Epithelial cell of proximal tubule (primary cell): ENCODE results near the gene DBP. TPM values are rescaled to one million over a fixed set of nuclear protein-coding genes. Genes with fewer than 3 reads are reported as not detected.

Experiments
- DNase-seq: peaks from one replicate; pipeline ENCODE4 v3.0.0-alpha.2; 2011; ENCODE audit warnings: low read depth
- H3K4me3 ChIP-seq: 2 replicates; pipeline ENCODE4 v1.5.1; 2011; ENCODE audit warnings: low read depth, mild to moderate bottlenecking, low read length
- total RNA-seq: library from RNA; depleted of rRNA; stranded (reverse); fragments of >200 nt; gene quantifications from 2 replicates; pipeline ENCODE4 v1.2.3, GENCODE V29; 2015
- TF ChIP-seq, protein P1 (sequence below): conservative IDR thresholded peaks from 2 replicates; pipeline ENCODE4 v1.5.1; 2012; ENCODE audit warnings: low read depth, mild to moderate bottlenecking, low read length

Gene DBP
- total RNA-seq, 1 donor from 2014 or later = 5.9 TPM

GRCh38 chr19:48613852-48614435 lies 23.2 kb downstream of the DBP start:
- DNase-seq = no peak
- H3K4me3 ChIP-seq = no peak overlapping the region
- TF ChIP-seq, protein P1, sequence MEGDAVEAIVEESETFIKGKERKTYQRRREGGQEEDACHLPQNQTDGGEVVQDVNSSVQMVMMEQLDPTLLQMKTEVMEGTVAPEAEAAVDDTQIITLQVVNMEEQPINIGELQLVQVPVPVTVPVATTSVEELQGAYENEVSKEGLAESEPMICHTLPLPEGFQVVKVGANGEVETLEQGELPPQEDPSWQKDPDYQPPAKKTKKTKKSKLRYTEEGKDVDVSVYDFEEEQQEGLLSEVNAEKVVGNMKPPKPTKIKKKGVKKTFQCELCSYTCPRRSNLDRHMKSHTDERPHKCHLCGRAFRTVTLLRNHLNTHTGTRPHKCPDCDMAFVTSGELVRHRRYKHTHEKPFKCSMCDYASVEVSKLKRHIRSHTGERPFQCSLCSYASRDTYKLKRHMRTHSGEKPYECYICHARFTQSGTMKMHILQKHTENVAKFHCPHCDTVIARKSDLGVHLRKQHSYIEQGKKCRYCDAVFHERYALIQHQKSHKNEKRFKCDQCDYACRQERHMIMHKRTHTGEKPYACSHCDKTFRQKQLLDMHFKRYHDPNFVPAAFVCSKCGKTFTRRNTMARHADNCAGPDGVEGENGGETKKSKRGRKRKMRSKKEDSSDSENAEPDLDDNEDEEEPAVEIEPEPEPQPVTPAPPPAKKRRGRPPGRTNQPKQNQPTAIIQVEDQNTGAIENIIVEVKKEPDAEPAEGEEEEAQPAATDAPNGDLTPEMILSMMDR = no peak

GRCh38 chr19:48613024-48613851 lies 23.9 kb downstream of the DBP start:
- no peak for DNase-seq
- H3K4me3 ChIP-seq = no peak overlapping the region
- TF ChIP-seq, protein P1 = no peak

GRCh38 chr19:48611872-48612271 lies 25.3 kb downstream of the DBP start:
- H3K4me3 ChIP-seq = no peak overlapping the region
- DNase-seq = no peak
- TF ChIP-seq, protein P1 = no peak

DNA sequence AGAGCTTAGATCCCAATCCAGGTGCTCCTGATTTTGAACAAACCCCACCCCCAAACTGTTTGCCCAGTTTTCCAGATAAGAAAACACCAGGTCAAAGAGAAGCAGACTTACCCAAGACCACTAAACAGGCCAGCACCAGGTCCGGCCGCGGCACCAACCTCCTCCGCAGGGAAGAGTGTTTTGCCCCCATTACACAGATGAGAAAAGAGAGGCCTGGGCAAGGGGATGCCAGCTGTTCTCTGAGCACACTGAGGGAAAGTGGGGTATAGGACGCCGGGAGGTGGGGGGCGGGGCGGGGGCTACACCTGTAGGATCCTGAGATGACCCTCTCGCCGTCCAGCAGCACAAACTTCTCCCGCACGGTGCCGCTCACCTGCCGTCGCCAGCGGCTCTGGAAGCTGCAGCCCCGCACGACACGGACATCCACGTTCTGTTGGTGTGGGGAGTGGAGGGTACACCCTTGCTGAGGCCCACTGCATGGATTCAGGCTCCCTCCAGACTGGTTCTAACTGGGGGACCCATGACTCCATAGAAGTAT lies 27.5 kb downstream of the DBP start:
- no peak overlapping the region for H3K4me3 ChIP-seq
- no peak for DNase-seq
- TF ChIP-seq, protein P1 = no peak

DNA sequence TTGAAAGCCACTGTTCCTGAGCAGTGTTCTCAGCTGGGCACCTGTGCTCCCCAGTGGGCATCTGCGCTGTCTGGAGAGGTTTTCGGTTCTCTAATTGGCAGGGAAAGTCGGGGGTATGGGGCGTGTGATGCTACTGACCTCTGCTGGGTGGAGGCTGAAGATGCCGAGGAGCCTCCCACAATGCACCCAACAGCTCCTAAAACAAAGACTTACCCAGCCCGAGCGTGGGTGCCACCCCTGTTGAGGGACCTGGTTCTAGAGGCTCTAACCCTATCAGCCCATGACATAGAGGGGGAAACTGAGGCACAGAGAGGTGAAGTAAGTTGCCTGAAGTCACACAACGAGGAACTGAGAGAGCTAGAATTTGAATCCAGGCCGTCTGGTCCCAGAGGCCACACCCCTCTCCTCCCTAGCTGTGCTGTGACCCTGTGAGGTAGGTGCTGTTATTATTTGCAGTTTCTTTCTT lies 28.3 kb downstream of the DBP start:
- DNase-seq = no peak
- H3K4me3 ChIP-seq = no peak overlapping the region
- TF ChIP-seq, protein P1 = peak; percentile 62

GRCh38 chr19:48607359-48607755 lies 29.8 kb downstream of the DBP start:
- TF ChIP-seq, protein P1 = no peak
- DNase-seq = no peak
- no peak overlapping the region for H3K4me3 ChIP-seq
